ENCODE measurements around the gene HPDL. TPM values are rescaled to one million over a fixed set of nuclear protein-coding genes. Genes with fewer than 3 reads are reported as not detected.

Gene HPDL
- total RNA-seq, 2 donors from 2014 or later = 7.8 to 10.1 TPM

DNA sequence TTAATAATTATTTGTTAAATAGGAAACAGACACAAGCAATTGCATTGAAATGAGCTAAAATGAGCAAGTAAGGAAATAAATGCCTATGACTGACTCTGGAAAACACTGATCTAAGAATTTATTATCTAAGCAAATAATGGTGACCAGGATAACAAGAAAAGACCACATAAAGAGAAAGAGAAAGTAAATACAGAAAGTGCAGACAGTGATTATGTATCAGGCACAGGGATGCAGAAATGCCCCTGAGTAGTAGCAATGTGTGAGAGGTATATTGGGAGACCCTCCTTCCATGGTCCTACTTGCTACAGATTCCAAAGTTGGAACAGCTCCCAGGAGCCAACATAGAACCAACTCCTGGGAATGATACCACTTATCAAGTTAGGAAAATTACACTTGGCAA lies 46.9 kb downstream of the HPDL start:
- Mint-ChIP-seq H3K4me1 (peaks cover 7% of the 10 kb centered on the region), H3K27me3 (ENCODE audit: insufficient read depth) (no peaks in the 10 kb centered on the region), H3K9me3 (no peaks in the 10 kb centered on the region)

DNA sequence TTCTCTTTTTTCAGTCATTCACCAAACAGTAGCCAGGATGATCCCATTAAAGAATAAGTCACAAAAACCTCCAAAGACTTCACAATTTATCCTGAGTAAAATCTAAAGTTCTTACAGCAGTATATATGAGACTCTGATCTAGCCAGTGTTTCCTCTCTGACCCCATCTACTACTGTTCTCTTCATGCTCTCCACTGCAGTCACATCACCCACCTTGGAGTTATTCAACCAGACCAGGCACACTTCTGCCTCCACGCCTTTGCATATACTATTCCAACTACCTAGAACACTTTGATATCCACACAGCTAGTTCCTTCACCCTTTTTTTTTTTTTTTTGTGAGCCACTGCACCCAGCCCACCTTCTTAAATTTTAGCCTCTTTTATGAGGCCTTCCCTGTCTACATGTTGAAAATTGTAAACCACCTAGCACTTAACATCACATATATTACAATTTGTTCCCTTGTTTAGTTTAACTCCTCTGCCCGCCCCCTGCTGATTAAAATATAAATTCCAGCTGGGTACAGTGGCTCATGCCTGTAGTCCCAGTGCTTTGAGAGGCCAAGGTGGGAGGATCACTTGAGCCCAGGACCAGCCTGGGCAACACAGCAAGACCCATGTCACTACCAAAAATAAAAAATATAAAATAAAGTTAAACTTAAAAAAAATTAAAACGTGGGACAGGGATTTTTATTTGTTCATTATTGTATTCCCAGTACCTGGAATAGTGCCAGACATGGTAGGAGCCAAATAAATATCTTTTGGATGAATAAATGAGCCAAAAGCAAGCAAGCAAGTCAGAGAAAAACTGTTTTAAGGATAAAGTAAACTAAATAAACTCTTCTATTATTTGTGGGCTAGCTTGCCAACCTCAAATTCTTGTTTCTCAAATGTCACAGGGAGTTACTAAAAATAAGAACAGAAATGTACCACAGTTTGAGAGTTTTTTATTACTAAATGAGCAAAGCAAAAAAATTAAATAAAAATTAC lies 48.7 kb downstream of the HPDL start:
- Histone ChIP-seq H3K27me3 (ENCODE audit: control insufficient read depth, insufficient read depth, low read length, poor library complexity, severe bottlenecking) (peaks cover 5% of the 10 kb centered on the region), H3K4me1 (ENCODE audit: control insufficient read depth, insufficient read depth, low read length) (no peaks in the 10 kb centered on the region), H3K4me3 (ENCODE audit: low read length) (no peak overlapping the region), H3K27ac (ENCODE audit: low read depth, low read length) (no peak overlapping the region), H3K36me3 (ENCODE audit: control insufficient read depth, insufficient read depth, low read length) (no peaks in the 10 kb centered on the region), H3K9me3 (ENCODE audit: control insufficient read depth, low read length) (no peaks in the 10 kb centered on the region), H3K9ac (ENCODE audit: extremely low read depth, low read length, poor library complexity, severe bottlenecking) (no peak overlapping the region)
- H3K27me3 Mint-ChIP-seq (ENCODE audit: insufficient read depth) = no peaks in the 10 kb centered on the region
- peaks cover 2% of the 10 kb centered on the region for H3K36me3 Mint-ChIP-seq (ENCODE audit: low read depth)
- H3K4me3 Mint-ChIP-seq = no peak overlapping the region
- peaks cover 7% of the 10 kb centered on the region for H3K4me1 Mint-ChIP-seq
- TF ChIP-seq, protein P1, sequence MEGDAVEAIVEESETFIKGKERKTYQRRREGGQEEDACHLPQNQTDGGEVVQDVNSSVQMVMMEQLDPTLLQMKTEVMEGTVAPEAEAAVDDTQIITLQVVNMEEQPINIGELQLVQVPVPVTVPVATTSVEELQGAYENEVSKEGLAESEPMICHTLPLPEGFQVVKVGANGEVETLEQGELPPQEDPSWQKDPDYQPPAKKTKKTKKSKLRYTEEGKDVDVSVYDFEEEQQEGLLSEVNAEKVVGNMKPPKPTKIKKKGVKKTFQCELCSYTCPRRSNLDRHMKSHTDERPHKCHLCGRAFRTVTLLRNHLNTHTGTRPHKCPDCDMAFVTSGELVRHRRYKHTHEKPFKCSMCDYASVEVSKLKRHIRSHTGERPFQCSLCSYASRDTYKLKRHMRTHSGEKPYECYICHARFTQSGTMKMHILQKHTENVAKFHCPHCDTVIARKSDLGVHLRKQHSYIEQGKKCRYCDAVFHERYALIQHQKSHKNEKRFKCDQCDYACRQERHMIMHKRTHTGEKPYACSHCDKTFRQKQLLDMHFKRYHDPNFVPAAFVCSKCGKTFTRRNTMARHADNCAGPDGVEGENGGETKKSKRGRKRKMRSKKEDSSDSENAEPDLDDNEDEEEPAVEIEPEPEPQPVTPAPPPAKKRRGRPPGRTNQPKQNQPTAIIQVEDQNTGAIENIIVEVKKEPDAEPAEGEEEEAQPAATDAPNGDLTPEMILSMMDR (conservative IDR thresholded peaks at IDR 0.05) = no peak
- DNase-seq = no peak
- H3K27ac Mint-ChIP-seq = no peak overlapping the region
- H3K9me3 Mint-ChIP-seq = no peaks in the 10 kb centered on the region
- WGBS, 2 experiments (ENCODE audit: insufficient coverage in 1 of 2, insufficient read length in 1 of 2) = 73 to 78% methylated on average over 2 to 3 of the region's 3 CpGs

More for the DNA sequence above, 46.9 kb downstream of the HPDL start:
- H3K9me3 ChIP-seq (ENCODE audit: control insufficient read depth, low read length) = no peaks in the 10 kb centered on the region
- H3K27me3 ChIP-seq (ENCODE audit: control insufficient read depth, insufficient read depth, low read length, poor library complexity, severe bottlenecking) = peaks cover 5% of the 10 kb centered on the region
- no peak overlapping the region for H3K27ac ChIP-seq (ENCODE audit: low read depth, low read length)
- no peak for DNase-seq
- no peaks in the 10 kb centered on the region for H3K4me1 ChIP-seq (ENCODE audit: control insufficient read depth, insufficient read depth, low read length)
- TF ChIP-seq, protein P1 (conservative IDR thresholded peaks at IDR 0.05) = no peak
- H3K9ac ChIP-seq (ENCODE audit: extremely low read depth, low read length, poor library complexity, severe bottlenecking) = no peak overlapping the region
- Mint-ChIP-seq H3K4me3 (no peak overlapping the region), H3K36me3 (ENCODE audit: low read depth) (peaks cover 2% of the 10 kb centered on the region), H3K27ac (no peak overlapping the region)
- no peaks in the 10 kb centered on the region for H3K36me3 ChIP-seq (ENCODE audit: control insufficient read depth, insufficient read depth, low read length)
- no peak overlapping the region for H3K4me3 ChIP-seq (ENCODE audit: low read length)

DNA sequence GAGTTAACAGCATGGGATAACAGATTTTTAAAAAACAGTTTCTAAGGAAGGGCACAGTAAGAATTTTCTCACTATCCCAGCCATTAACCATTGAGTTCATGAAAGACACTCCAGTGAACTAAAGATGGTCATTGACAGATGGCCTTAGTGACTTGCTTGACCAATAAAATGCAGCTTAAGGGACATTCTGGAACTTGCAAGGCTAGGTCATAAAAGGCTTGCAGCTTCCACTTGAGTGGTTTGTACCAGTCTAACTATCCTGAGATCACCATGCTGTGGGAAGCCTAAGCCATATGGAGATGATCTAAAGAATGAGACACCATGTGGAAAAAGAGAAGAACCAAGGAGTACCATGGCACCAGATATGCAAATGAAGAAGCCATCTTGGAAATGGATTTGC lies 51.5 kb downstream of the HPDL start:
- no peaks in the 10 kb centered on the region for H3K36me3 ChIP-seq (ENCODE audit: control insufficient read depth, insufficient read depth, low read length)
- no peaks in the 10 kb centered on the region for H3K9me3 Mint-ChIP-seq
- H3K9ac ChIP-seq (ENCODE audit: extremely low read depth, low read length, poor library complexity, severe bottlenecking) = no peak overlapping the region
- no peak overlapping the region for H3K4me3 Mint-ChIP-seq
- no peak overlapping the region for H3K27ac ChIP-seq (ENCODE audit: low read depth, low read length)
- H3K27me3 ChIP-seq (ENCODE audit: control insufficient read depth, insufficient read depth, low read length, poor library complexity, severe bottlenecking) = peaks cover 5% of the 10 kb centered on the region
- no peaks in the 10 kb centered on the region for H3K9me3 ChIP-seq (ENCODE audit: control insufficient read depth, low read length)
- peaks cover 7% of the 10 kb centered on the region for H3K4me1 Mint-ChIP-seq
- no peaks in the 10 kb centered on the region for H3K27me3 Mint-ChIP-seq (ENCODE audit: insufficient read depth)
- no peak overlapping the region for H3K4me3 ChIP-seq (ENCODE audit: low read length)
- H3K36me3 Mint-ChIP-seq (ENCODE audit: low read depth) = peaks cover 2% of the 10 kb centered on the region
- no peak for DNase-seq
- TF ChIP-seq, protein P1 (conservative IDR thresholded peaks at IDR 0.05) = no peak
- H3K27ac Mint-ChIP-seq = no peak overlapping the region
- no peaks in the 10 kb centered on the region for H3K4me1 ChIP-seq (ENCODE audit: control insufficient read depth, insufficient read depth, low read length)

Other genes starting within 250 kb of the HPDL start
- 10 to 100 TPM in 1 of 2 donors, 1 to 10 TPM in 1; 8.8 to 12.3 TPM for gene ZSWIM5, start 120.3 kb upstream of the HPDL start, total RNA-seq
- gene TOE1, start 13.3 kb downstream of the HPDL start, total RNA-seq = 10 to 100 TPM in 1 of 2 donors, 1 to 10 TPM in 1; 9.6 to 16.7 TPM
- gene MUTYH, start 13.5 kb downstream of the HPDL start, total RNA-seq = 10 to 100 TPM; 60.5 to 60.9 TPM
- 10 to 100 TPM in 1 of 2 donors, 1 to 10 TPM in 1; 9.7 to 10.3 TPM for gene TESK2, start 164.3 kb downstream of the HPDL start, total RNA-seq
- 1 to 10 TPM; 2.8 to 8.3 TPM for gene CCDC163, start 173.2 kb downstream of the HPDL start, total RNA-seq
- 1 to 10 TPM; 7.1 to 7.7 TPM for gene MMACHC, start 173.4 kb downstream of the HPDL start, total RNA-seq
- 100 to 1,000 TPM; 872 to 949 TPM for gene PRDX1, start 195.0 kb downstream of the HPDL start, total RNA-seq
- 100 to 1,000 TPM; 200 to 239 TPM for gene AKR1A1, start 223.9 kb downstream of the HPDL start, total RNA-seq

All from endodermal cell (in vitro differentiated cells).